IPS-18a (cell line): ENCODE data around the gene FGF4.

Experiments used
- H3K27ac ChIP-seq: one replicate; pipeline ENCODE4 v1.5.1; 2013; ENCODE audit warnings: low read length
- H3K27me3 ChIP-seq: one replicate; pipeline ENCODE4 v1.6.1; 2013; ENCODE audit warnings: mild to moderate bottlenecking, low read length; ENCODE audit not compliant: control insufficient read depth, insufficient read depth
- H3K36me3 ChIP-seq: one replicate; pipeline ENCODE4 v1.6.1; 2013; ENCODE audit warnings: low read depth, low read length; ENCODE audit not compliant: control insufficient read depth
- H3K4me1 ChIP-seq: one replicate; pipeline ENCODE4 v1.6.1; 2013; ENCODE audit warnings: low read depth, low read length; ENCODE audit not compliant: control insufficient read depth
- H3K4me3 ChIP-seq: one replicate; pipeline ENCODE4 v1.5.1; 2013; ENCODE audit warnings: low read length
- H3K9ac ChIP-seq: one replicate; pipeline ENCODE4 v1.6.1; 2013; ENCODE audit warnings: mild to moderate bottlenecking, low read length, moderate library complexity
- H3K9me3 ChIP-seq: one replicate; pipeline ENCODE4 v1.6.1; 2013; ENCODE audit warnings: low read depth, low read length; ENCODE audit not compliant: control insufficient read depth

FGF4 gene

GRCh38 chr11:69732910-69733309, 42.2 kb downstream of the FGF4 start:
- no peak overlapping the region for H3K27ac ChIP-seq
- H3K9me3 ChIP-seq = no peaks in the 10 kb centered on the region
- no peaks in the 10 kb centered on the region for H3K27me3 ChIP-seq
- no peaks in the 10 kb centered on the region for H3K36me3 ChIP-seq
- no peaks in the 10 kb centered on the region for H3K4me1 ChIP-seq
- no peak overlapping the region for H3K4me3 ChIP-seq
- H3K9ac ChIP-seq = no peak overlapping the region

GRCh38 chr11:69731110-69731509, 44.0 kb downstream of the FGF4 start:
- H3K9me3 ChIP-seq = no peaks in the 10 kb centered on the region
- no peak overlapping the region for H3K9ac ChIP-seq
- H3K27ac ChIP-seq = no peak overlapping the region
- no peaks in the 10 kb centered on the region for H3K36me3 ChIP-seq
- H3K4me3 ChIP-seq = no peak overlapping the region
- H3K27me3 ChIP-seq = no peaks in the 10 kb centered on the region
- H3K4me1 ChIP-seq = no peaks in the 10 kb centered on the region

GRCh38 chr11:69730500-69730899, 44.6 kb downstream of the FGF4 start:
- H3K27me3 ChIP-seq = no peaks in the 10 kb centered on the region

GRCh38 chr11:69729252-69729651, 45.9 kb downstream of the FGF4 start:
- Histone ChIP-seq H3K27ac (no peak overlapping the region), H3K9me3 (no peaks in the 10 kb centered on the region), H3K4me3 (no peak overlapping the region), H3K27me3 (no peaks in the 10 kb centered on the region), H3K4me1 (no peaks in the 10 kb centered on the region), H3K9ac (no peak overlapping the region), H3K36me3 (no peaks in the 10 kb centered on the region)

More at GRCh38 chr11:69730500-69730899, 44.6 kb downstream of the FGF4 start:
- Histone ChIP-seq H3K36me3 (no peaks in the 10 kb centered on the region), H3K9ac (no peak overlapping the region), H3K9me3 (no peaks in the 10 kb centered on the region), H3K27ac (no peak overlapping the region), H3K4me3 (no peak overlapping the region), H3K4me1 (no peaks in the 10 kb centered on the region)

- no peak overlapping the region for H3K4me3 ChIP-seq
- no peak overlapping the region for H3K27ac ChIP-seq
- H3K9me3 ChIP-seq = no peaks in the 10 kb centered on the region
- H3K9ac ChIP-seq = no peak overlapping the region
- H3K4me1 ChIP-seq = no peaks in the 10 kb centered on the region
- H3K36me3 ChIP-seq = no peaks in the 10 kb centered on the region
- H3K27me3 ChIP-seq = no peaks in the 10 kb centered on the region
Measured at GRCh38 chr11:69727266-69727665, 47.9 kb downstream of the FGF4 start.

- Histone ChIP-seq H3K9me3 (no peaks in the 10 kb centered on the region), H3K36me3 (no peaks in the 10 kb centered on the region), H3K4me1 (no peaks in the 10 kb centered on the region), H3K27ac (no peak overlapping the region), H3K9ac (no peak overlapping the region), H3K27me3 (peaks cover 2% of the 10 kb centered on the region), H3K4me3 (no peak overlapping the region)
Measured at GRCh38 chr11:69726481-69726880, 48.7 kb downstream of the FGF4 start.

- H3K27me3 ChIP-seq = peaks cover 4% of the 10 kb centered on the region
- H3K36me3 ChIP-seq = no peaks in the 10 kb centered on the region
- H3K4me3 ChIP-seq = no peak overlapping the region
- no peaks in the 10 kb centered on the region for H3K4me1 ChIP-seq
- H3K27ac ChIP-seq = no peak overlapping the region
- H3K9me3 ChIP-seq = no peaks in the 10 kb centered on the region
- no peak overlapping the region for H3K9ac ChIP-seq
Measured at GRCh38 chr11:69726019-69726418, 49.1 kb downstream of the FGF4 start.

- Histone ChIP-seq H3K4me1 (no peaks in the 10 kb centered on the region), H3K36me3 (no peaks in the 10 kb centered on the region), H3K27ac (no peak overlapping the region), H3K9me3 (no peaks in the 10 kb centered on the region), H3K27me3 (peaks cover 26% of the 10 kb centered on the region), H3K4me3 (no peak overlapping the region), H3K9ac (no peak overlapping the region)
Measured at GRCh38 chr11:69721745-69722144, 53.4 kb downstream of the FGF4 start.

- no peak overlapping the region for H3K9ac ChIP-seq
- no peak overlapping the region for H3K27ac ChIP-seq
- H3K4me3 ChIP-seq = no peak overlapping the region
- H3K4me1 ChIP-seq = no peaks in the 10 kb centered on the region
- H3K27me3 ChIP-seq = peaks cover 26% of the 10 kb centered on the region
- no peaks in the 10 kb centered on the region for H3K36me3 ChIP-seq
- H3K9me3 ChIP-seq = no peaks in the 10 kb centered on the region
Measured at GRCh38 chr11:69721106-69721505, 54.0 kb downstream of the FGF4 start.
